SK-N-SH (cell line): ENCODE results near the gene LHX4. TPM values are rescaled to one million over a fixed set of nuclear protein-coding genes. Genes with fewer than 3 reads are reported as not detected.

ENCODE experiments used
- CTCF ChIA-PET: fragments of 300-600, 350-600 bp; formaldehyde crosslinking; extraction: SDS; loops from one replicate; lab custom pipeline; 2021; lab: Yijun Ruan, JAX
- POLR2A ChIA-PET: fragments of 350-600 bp; sonication (Branson Sonifier 250); formaldehyde crosslinking; extraction: SDS; loops from one replicate; lab custom pipeline; 2020; ENCODE audit warnings: antibody characterized with exemption, inconsistent platforms; lab: Yijun Ruan, JAX
- DNase-seq: peaks from one replicate; pipeline ENCODE4 v3.0.0; 2012
- H2AFZ ChIP-seq: fragments of 200-600 bp; sonication (generic); 2 replicates; pipeline ENCODE4 v1.8.1; 2016; ENCODE audit warnings: antibody characterized with exemption, mild to moderate bottlenecking, low read depth
- H3F3A ChIP-seq: fragments of 200-600 bp; sonication (generic); replicated peaks from 2 replicates; pipeline ENCODE3; 2016; ENCODE audit warnings: antibody characterized with exemption, mild to moderate bottlenecking; ENCODE audit not compliant: insufficient read depth
- H3K27ac ChIP-seq, 2 experiments: fragments of 200-500 bp in 1 of 2; fragments of 200-600 bp in 1 of 2; sonication (Bioruptor generic) in 1 of 2; sonication (generic), shearing (Covaris generic) in 1 of 2; 2 replicates each; pipeline versions ENCODE4 v1.5.1 to v1.6.1; 2014 to 2016; ENCODE audit warnings: low read depth in 2 of 2, inconsistent platforms in 1 of 2, low read length in 1 of 2, mild to moderate bottlenecking in 1 of 2, mixed read lengths in 1 of 2
- H3K27me3 ChIP-seq: fragments of 200-600 bp; sonication (generic), shearing (Covaris generic); 2 replicates; pipeline ENCODE4 v1.6.1; 2016; ENCODE audit warnings: mixed run types; ENCODE audit not compliant: insufficient read depth
- H3K36me3 ChIP-seq, 2 experiments: fragments of 200-500 bp in 1 of 2; fragments of 200-600 bp in 1 of 2; sonication (Bioruptor generic) in 1 of 2; sonication (generic) in 1 of 2; replicated peaks in 1 of 2; 2 replicates each; pipeline versions ENCODE3 to v1.5.1; 2014 to 2016; ENCODE audit warnings: low read length in 1 of 2, mild to moderate bottlenecking in 1 of 2; ENCODE audit not compliant: insufficient read depth in 2 of 2, control insufficient read depth in 1 of 2
- H3K4me1 ChIP-seq, 2 experiments: fragments of 200-500 bp in 1 of 2; fragments of 200-600 bp in 1 of 2; sonication (Bioruptor generic) in 1 of 2; sonication (generic), shearing (Covaris generic) in 1 of 2; 2 replicates each; pipeline versions ENCODE4 v1.5.1 to v1.6.1; 2014 to 2016; ENCODE audit warnings: low read depth in 1 of 2, low read length in 1 of 2, mixed run types in 1 of 2; ENCODE audit not compliant: insufficient read depth in 2 of 2, control insufficient read depth in 1 of 2
- H3K4me2 ChIP-seq: fragments of 200-600 bp; sonication (generic), shearing (Covaris generic); 2 replicates; pipeline ENCODE4 v1.6.1; 2017; ENCODE audit warnings: mixed run types
- H3K4me3 ChIP-seq, 2 experiments: fragments of 200-500 bp in 1 of 2; fragments of 200-600 bp in 1 of 2; sonication (Bioruptor generic) in 1 of 2; sonication (generic), shearing (Covaris generic) in 1 of 2; 2 replicates each; pipeline versions ENCODE4 v1.5.1 to v1.8.1; 2014 to 2016; ENCODE audit warnings: low read depth in 2 of 2, inconsistent platforms in 1 of 2, low read length in 1 of 2, mild to moderate bottlenecking in 1 of 2, mixed read lengths in 1 of 2, moderate library complexity in 1 of 2
- H3K79me2 ChIP-seq: fragments of 200-600 bp; sonication (generic); 2 replicates; pipeline ENCODE4 v1.8.1; 2017; ENCODE audit warnings: mild to moderate bottlenecking; ENCODE audit not compliant: insufficient read depth
- H3K9ac ChIP-seq: fragments of 200-600 bp; sonication (generic); 2 replicates; pipeline ENCODE4 v1.6.1; 2017; ENCODE audit warnings: mixed run types
- H3K9me2 ChIP-seq: fragments of 200-600 bp; sonication (generic); 2 replicates; pipeline ENCODE4 v1.6.1; 2017; ENCODE audit warnings: mixed run types
- H3K9me3 ChIP-seq: fragments of 200-600 bp; sonication (generic); 2 replicates; pipeline ENCODE4 v1.6.1; 2017; ENCODE audit warnings: mixed run types, mild to moderate bottlenecking, moderate library complexity
- H4K20me1 ChIP-seq: fragments of 200-600 bp; sonication (generic); 2 replicates; pipeline ENCODE4 v1.6.1; 2017; ENCODE audit warnings: mild to moderate bottlenecking, mixed run types; ENCODE audit not compliant: insufficient read depth
- ELF1 ChIP-seq: IDR thresholded peaks from 2 replicates; pipeline ENCODE4 v1.4.0; 2012
- FOXM1 ChIP-seq: IDR thresholded peaks from 2 replicates; pipeline ENCODE4 v1.4.0; 2012; ENCODE audit warnings: low read depth, mild to moderate bottlenecking
- JUND ChIP-seq: IDR thresholded peaks from 2 replicates; pipeline ENCODE4 v1.4.0; 2012
- RCOR1 ChIP-seq: fragments of 150-350 bp; IDR thresholded peaks from 2 replicates; pipeline ENCODE4 v1.6.1; 2017; ENCODE audit warnings: antibody characterized with exemption, low read length
- RFX5 ChIP-seq: IDR thresholded peaks from 2 replicates; pipeline ENCODE4 v1.6.1; 2012; ENCODE audit warnings: mild to moderate bottlenecking, improper control_type of control experiment, low read length
- WGBS: methylation state at CpG from one replicate; pipeline ENCODE4 v1.1.6; 2017; ENCODE audit warnings: low lambda C conversion rate; 5-methylcytosine and 5-hydroxymethylcytosine counted together
- polyA plus RNA-seq, 3 experiments: library from polyadenylated mRNA; depleted of rRNA; stranded (reverse); fragments of >200 nt; gene quantifications; 2 replicates each; pipeline ENCODE4 v1.2.3, GENCODE V29; 2012
- TF ChIP-seq, protein P1 (sequence below): IDR thresholded peaks from 2 replicates; pipeline ENCODE4 v1.6.1; 2012; ENCODE audit warnings: mild to moderate bottlenecking, low read depth, low read length, moderate library complexity
- TF ChIP-seq, protein P2 (sequence below): IDR thresholded peaks from 2 replicates; pipeline ENCODE4 v1.4.0; 2012; ENCODE audit warnings: low read depth, borderline replicate concordance
- TF ChIP-seq, protein P3 (sequence below): fragments of 200-600 bp; sonication (generic); IDR thresholded peaks from 2 replicates; pipeline ENCODE4 v1.6.1; 2017; ENCODE audit warnings: antibody characterized with exemption, mild to moderate bottlenecking, moderate library complexity
- TF ChIP-seq, protein P4 (sequence below): fragments of 150-350 bp; IDR thresholded peaks from 2 replicates; pipeline ENCODE4 v1.6.1; 2016; ENCODE audit warnings: mild to moderate bottlenecking, low read depth, low read length
- TF ChIP-seq, protein P5 (sequence below): fragments of 150-350 bp; IDR thresholded peaks from 2 replicates; pipeline ENCODE4 v1.6.1; 2017; ENCODE audit warnings: antibody characterized with exemption, low read length, low read depth, borderline replicate concordance

LHX4 gene
- polyA plus RNA-seq, 1 of the 3 experiments (the other 2 are of a cell fraction) = not detected

DNA sequence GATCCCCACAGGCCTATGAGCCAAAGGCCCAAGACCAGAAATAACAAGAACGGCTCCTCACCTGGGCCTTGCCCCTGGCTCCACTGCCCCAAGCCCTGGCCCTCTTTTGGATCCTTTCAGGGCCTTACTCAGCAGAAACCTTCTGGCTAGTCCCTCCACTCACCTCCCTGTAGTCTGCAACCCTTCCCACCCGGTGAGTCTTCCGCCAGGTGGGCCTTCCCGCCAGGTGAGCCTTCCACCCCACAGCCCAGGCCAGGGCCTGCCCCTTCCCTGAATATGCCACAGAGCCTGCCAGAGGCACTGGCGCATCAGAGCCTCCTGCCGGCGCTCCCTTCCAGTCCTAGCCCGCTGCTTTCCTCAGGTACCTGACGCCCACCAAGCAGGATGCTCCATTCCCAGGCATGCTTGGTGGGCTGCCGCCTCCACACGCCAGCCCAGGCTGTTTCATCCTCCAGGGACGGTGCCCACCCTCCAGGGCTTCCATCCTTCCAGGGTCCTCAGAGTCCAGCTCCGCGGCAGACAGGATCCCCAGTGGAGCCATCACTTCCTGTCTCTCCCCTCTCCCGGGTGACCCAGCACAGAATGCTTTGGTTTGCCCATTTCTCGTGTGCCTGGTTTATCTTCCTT, 20.9 kb downstream of the LHX4 start (continued):
- TF ChIP-seq, protein P1, sequence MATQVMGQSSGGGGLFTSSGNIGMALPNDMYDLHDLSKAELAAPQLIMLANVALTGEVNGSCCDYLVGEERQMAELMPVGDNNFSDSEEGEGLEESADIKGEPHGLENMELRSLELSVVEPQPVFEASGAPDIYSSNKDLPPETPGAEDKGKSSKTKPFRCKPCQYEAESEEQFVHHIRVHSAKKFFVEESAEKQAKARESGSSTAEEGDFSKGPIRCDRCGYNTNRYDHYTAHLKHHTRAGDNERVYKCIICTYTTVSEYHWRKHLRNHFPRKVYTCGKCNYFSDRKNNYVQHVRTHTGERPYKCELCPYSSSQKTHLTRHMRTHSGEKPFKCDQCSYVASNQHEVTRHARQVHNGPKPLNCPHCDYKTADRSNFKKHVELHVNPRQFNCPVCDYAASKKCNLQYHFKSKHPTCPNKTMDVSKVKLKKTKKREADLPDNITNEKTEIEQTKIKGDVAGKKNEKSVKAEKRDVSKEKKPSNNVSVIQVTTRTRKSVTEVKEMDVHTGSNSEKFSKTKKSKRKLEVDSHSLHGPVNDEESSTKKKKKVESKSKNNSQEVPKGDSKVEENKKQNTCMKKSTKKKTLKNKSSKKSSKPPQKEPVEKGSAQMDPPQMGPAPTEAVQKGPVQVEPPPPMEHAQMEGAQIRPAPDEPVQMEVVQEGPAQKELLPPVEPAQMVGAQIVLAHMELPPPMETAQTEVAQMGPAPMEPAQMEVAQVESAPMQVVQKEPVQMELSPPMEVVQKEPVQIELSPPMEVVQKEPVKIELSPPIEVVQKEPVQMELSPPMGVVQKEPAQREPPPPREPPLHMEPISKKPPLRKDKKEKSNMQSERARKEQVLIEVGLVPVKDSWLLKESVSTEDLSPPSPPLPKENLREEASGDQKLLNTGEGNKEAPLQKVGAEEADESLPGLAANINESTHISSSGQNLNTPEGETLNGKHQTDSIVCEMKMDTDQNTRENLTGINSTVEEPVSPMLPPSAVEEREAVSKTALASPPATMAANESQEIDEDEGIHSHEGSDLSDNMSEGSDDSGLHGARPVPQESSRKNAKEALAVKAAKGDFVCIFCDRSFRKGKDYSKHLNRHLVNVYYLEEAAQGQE = no peak
- TF ChIP-seq ELF1 = no peak
- TF ChIP-seq, protein P2, sequence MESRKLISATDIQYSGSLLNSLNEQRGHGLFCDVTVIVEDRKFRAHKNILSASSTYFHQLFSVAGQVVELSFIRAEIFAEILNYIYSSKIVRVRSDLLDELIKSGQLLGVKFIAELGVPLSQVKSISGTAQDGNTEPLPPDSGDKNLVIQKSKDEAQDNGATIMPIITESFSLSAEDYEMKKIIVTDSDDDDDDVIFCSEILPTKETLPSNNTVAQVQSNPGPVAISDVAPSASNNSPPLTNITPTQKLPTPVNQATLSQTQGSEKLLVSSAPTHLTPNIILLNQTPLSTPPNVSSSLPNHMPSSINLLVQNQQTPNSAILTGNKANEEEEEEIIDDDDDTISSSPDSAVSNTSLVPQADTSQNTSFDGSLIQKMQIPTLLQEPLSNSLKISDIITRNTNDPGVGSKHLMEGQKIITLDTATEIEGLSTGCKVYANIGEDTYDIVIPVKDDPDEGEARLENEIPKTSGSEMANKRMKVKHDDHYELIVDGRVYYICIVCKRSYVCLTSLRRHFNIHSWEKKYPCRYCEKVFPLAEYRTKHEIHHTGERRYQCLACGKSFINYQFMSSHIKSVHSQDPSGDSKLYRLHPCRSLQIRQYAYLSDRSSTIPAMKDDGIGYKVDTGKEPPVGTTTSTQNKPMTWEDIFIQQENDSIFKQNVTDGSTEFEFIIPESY = no peak
- TF ChIP-seq, protein P3, sequence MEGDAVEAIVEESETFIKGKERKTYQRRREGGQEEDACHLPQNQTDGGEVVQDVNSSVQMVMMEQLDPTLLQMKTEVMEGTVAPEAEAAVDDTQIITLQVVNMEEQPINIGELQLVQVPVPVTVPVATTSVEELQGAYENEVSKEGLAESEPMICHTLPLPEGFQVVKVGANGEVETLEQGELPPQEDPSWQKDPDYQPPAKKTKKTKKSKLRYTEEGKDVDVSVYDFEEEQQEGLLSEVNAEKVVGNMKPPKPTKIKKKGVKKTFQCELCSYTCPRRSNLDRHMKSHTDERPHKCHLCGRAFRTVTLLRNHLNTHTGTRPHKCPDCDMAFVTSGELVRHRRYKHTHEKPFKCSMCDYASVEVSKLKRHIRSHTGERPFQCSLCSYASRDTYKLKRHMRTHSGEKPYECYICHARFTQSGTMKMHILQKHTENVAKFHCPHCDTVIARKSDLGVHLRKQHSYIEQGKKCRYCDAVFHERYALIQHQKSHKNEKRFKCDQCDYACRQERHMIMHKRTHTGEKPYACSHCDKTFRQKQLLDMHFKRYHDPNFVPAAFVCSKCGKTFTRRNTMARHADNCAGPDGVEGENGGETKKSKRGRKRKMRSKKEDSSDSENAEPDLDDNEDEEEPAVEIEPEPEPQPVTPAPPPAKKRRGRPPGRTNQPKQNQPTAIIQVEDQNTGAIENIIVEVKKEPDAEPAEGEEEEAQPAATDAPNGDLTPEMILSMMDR = no peak
- TF ChIP-seq, protein P4, sequence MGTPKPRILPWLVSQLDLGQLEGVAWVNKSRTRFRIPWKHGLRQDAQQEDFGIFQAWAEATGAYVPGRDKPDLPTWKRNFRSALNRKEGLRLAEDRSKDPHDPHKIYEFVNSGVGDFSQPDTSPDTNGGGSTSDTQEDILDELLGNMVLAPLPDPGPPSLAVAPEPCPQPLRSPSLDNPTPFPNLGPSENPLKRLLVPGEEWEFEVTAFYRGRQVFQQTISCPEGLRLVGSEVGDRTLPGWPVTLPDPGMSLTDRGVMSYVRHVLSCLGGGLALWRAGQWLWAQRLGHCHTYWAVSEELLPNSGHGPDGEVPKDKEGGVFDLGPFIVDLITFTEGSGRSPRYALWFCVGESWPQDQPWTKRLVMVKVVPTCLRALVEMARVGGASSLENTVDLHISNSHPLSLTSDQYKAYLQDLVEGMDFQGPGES = no peak
- TF ChIP-seq RCOR1 = no peak
- no peak for TF ChIP-seq RFX5
- TF ChIP-seq, all 33 proteins: peak for 0

DNA sequence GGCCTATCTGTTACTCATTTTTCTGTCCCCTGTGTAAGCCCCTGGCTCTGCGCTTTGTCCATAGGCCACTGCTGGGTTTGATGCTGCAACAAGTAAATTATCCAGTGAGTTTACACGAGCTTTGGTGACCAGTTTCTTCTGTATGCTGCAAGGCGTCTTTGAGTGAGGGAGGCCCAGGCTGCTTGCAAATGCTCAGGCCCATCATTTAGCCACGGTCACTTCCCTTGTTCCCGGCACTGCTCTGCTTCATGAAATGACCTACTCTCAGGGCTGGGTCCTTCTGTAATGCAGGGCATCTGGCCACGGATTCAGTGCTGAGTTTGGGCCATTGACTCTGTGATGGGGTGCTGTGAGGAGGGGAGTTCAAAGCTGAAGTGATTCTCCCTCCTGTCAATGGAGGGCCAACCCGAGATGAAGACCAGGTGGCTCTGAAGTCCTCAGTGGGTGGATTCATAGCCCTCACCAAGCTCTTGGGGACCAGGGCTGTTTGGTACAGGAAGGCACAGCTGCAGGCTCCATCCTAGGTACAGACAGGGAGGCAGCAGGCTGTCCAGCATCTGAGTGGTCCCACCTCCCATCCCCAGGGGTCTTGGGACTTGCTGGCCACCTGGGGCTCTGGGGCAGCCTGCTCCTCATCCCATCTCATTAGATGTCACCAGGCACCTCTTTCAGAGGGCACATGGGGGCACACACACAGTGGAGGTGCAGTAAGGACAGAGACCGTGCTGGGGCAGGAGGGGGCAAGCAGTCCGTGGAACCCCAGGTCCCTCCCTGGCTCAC, 21.7 kb downstream of the LHX4 start:
- H3K4me2 ChIP-seq = no peak overlapping the region
- H3K9me3 ChIP-seq = no peaks in the 10 kb centered on the region
- peaks cover 0 to 2% of the 10 kb centered on the region in 2 experiments; a peak in 1 of 4 replicates for H3K4me1 ChIP-seq
- H3K9ac ChIP-seq = no peak overlapping the region
- H3K4me3 ChIP-seq = no peak overlapping the region
- WGBS = 57% methylated on average over 8 of the region's 9 CpGs
- H3F3A ChIP-seq = no peaks in the 10 kb centered on the region
- ChIA-PET POLR2A (no interaction called here), CTCF (interaction anchor here (0.6 to 4.2 kb wide), 15 partner anchors 10 to 282 kb away, joined by 3 to 58 read pairs (median 5); no protein-coding TSS in a partner anchor)
- H3K27ac ChIP-seq = no peak overlapping the region
- H3K27me3 ChIP-seq = no peaks in the 10 kb centered on the region
- H3K9me2 ChIP-seq = no peaks in the 10 kb centered on the region
- H3K36me3 ChIP-seq = no peaks in the 10 kb centered on the region
- no peaks in the 10 kb centered on the region for H3K79me2 ChIP-seq
- H2AFZ ChIP-seq = no peak overlapping the region
- no peak for DNase-seq
- no peaks in the 10 kb centered on the region for H4K20me1 ChIP-seq
- TF ChIP-seq, protein P1 = no peak
- no peak for TF ChIP-seq RFX5
- TF ChIP-seq, protein P3 = no peak
- TF ChIP-seq, protein P5, sequence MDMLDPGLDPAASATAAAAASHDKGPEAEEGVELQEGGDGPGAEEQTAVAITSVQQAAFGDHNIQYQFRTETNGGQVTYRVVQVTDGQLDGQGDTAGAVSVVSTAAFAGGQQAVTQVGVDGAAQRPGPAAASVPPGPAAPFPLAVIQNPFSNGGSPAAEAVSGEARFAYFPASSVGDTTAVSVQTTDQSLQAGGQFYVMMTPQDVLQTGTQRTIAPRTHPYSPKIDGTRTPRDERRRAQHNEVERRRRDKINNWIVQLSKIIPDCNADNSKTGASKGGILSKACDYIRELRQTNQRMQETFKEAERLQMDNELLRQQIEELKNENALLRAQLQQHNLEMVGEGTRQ = no peak
- no peak for TF ChIP-seq JUND
- no peak for TF ChIP-seq FOXM1
